GM12873 (cell line): ENCODE data around the gene DBNL.

Source experiments
- CTCF ChIP-seq: IDR thresholded peaks from 2 replicates; pipeline ENCODE4 v1.5.1; 2012; ENCODE audit warnings: low read depth, mild to moderate bottlenecking, moderate library complexity, low read length, control low read depth; ENCODE audit not compliant: insufficient read depth; ENCODE audit errors: missing control alignments

The DBNL gene

GRCh38 chr7:44094365-44094764, 49.9 kb downstream of the DBNL start:
- no peak for TF ChIP-seq CTCF

GRCh38 chr7:44094883-44095592, 50.5 kb downstream of the DBNL start:
- TF ChIP-seq CTCF = no peak

- no peak for TF ChIP-seq CTCF
Measured at GRCh38 chr7:44095781-44096180, 51.3 kb downstream of the DBNL start.

GRCh38 chr7:44096326-44096881, 51.9 kb downstream of the DBNL start:
- no peak for TF ChIP-seq CTCF

- TF ChIP-seq CTCF = no peak
Measured at GRCh38 chr7:44097064-44097932, 52.8 kb downstream of the DBNL start.

- TF ChIP-seq CTCF = no peak
Measured at GRCh38 chr7:44098092-44099068, 53.9 kb downstream of the DBNL start.
